Gastrocnemius medialis (tissue), 4 donors: ENCODE measurements around the gene C1orf198. TPM values are rescaled to one million over a fixed set of nuclear protein-coding genes. Genes with fewer than 3 reads are reported as not detected.
A peak's percentile ranks its signal among the peaks of the same experiment; 100 is the strongest.

ENCODE experiments used
- ATAC-seq, 2 donors: fragments of 150-250 bp; one replicate each; pipeline ENCODE4 v1.9.1; 2016
- DNase-seq, 2 donors: peaks; one replicate each; pipeline ENCODE4 v3.0.0-alpha.2; 2019
- H3K27ac ChIP-seq, 4 donors: fragments of 200-600 bp; sonication (generic); 1 replicate in 1 of 4; 2 replicates in 3 of 4; pipeline ENCODE4 v1.5.1; 2016 to 2018; ENCODE audit warnings: mild to moderate bottlenecking in 2 of 4, moderate library complexity in 1 of 4
- H3K27me3 ChIP-seq, 3 donors: fragments of 200-600 bp; sonication (generic) in 2 of 3; 1 replicate in 1 of 3; 2 replicates in 2 of 3; pipeline versions ENCODE4 v1.5.1 to v1.6.0; 2016 to 2019; ENCODE audit warnings: mild to moderate bottlenecking in 1 of 3, moderate library complexity in 1 of 3
- H3K36me3 ChIP-seq, 2 donors: fragments of 200-600 bp; sonication (generic) in 1 of 2; one replicate each; pipeline ENCODE4 v1.5.1; 2017 to 2018
- H3K4me1 ChIP-seq, 2 donors: fragments of 200-600 bp; sonication (generic) in 1 of 2; one replicate each; pipeline ENCODE4 v1.5.1; 2016 to 2017; ENCODE audit warnings: mild to moderate bottlenecking in 2 of 2
- H3K4me3 ChIP-seq, 4 donors: fragments of 200-600 bp; sonication (generic) in 3 of 4; 1 replicate in 1 of 4; 2 replicates in 3 of 4; pipeline ENCODE4 v1.5.1; 2016 to 2019; ENCODE audit warnings: mild to moderate bottlenecking in 2 of 4
- H3K9me3 ChIP-seq, 3 donors: fragments of 200-600 bp; sonication (generic) in 2 of 3; 1 replicate in 1 of 3; 2 replicates in 2 of 3; pipeline ENCODE4 v1.5.1; 2016 to 2019
- CTCF ChIP-seq, 5 experiments: fragments of 450-650 bp in 3 of 5; fragments of 200-600 bp in 2 of 5; sonication (generic) in 2 of 5; IDR thresholded peaks in 4 of 5; conservative IDR thresholded peaks in 1 of 5; 1 replicate in 4 of 5; 2 replicates in 1 of 5; pipeline ENCODE4 v1.5.1; 2016 to 2019; ENCODE audit warnings: antibody characterized with exemption in 5 of 5, mild to moderate bottlenecking in 3 of 5, moderate library complexity in 3 of 5
- POLR2A ChIP-seq, 2 donors: fragments of 450-650 bp; IDR thresholded peaks; one replicate each; pipeline ENCODE4 v1.6.1; 2017; ENCODE audit warnings: antibody characterized with exemption in 2 of 2, mild to moderate bottlenecking in 2 of 2, moderate library complexity in 2 of 2
- in situ Hi-C, 4 donors: fragments of 200-750 bp; cut with MboI; loops; one replicate each; pipeline versions ENCODE4 v1.15.0 to v1.8.0; 2017; ENCODE audit warnings: low sequenced_read_pairs in 4 of 4
- intact Hi-C: fragments of 100-400 bp; cut with DNase I; formaldehyde crosslinking; loops from one replicate; pipeline ENCODE4 v1.15.1; 2023; ENCODE audit warnings: low total_unique reads
- total RNA-seq, 4 donors: library from RNA; depleted of rRNA; stranded (reverse); fragments of >200 nt; gene quantifications; one replicate each; pipeline versions ENCODE4 v1.1.0 to v1.2.3, GENCODE V29; 2016

Gene C1orf198
- total RNA-seq, 4 donors from 2014 or later, result 281 to 590 (median 339) TPM

- TF ChIP-seq POLR2A (IDR thresholded peaks at IDR 0.05), result no peak
- no peak for TF ChIP-seq CTCF (IDR thresholded peaks at IDR 0.05 in 4 of 5, conservative IDR thresholded peaks at IDR 0.05 in 1 of 5)
- Histone ChIP-seq H3K4me1 (peaks cover 84 to 88% of the 10 kb centered on the region in 2 donors), H3K4me3 (no peak overlapping the region), H3K27ac (peak overlapping the region in 3 of 4 donors; percentile 16 to 20 (median 19)), H3K27me3 (no peaks in the 10 kb centered on the region), H3K9me3 (no peaks in the 10 kb centered on the region), H3K36me3 (no peaks in the 10 kb centered on the region)
- ATAC-seq (no peak), DNase-seq (no peak)
- intact Hi-C loops (no loop called here), in situ Hi-C loops (no loop called here)
These were observed 9.2 kb downstream of the C1orf198 start for GRCh38 chr1:230858918-230859729.

GRCh38 chr1:230858236-230858820 is 10.0 kb downstream of the C1orf198 start:
- intact Hi-C loops (no loop called here), in situ Hi-C loops (no loop called here)
- H3K36me3 ChIP-seq, result no peaks in the 10 kb centered on the region
- no peak overlapping the region for H3K4me3 ChIP-seq
- H3K9me3 ChIP-seq, result no peaks in the 10 kb centered on the region
- ATAC-seq (no peak), DNase-seq (no peak)
- H3K27me3 ChIP-seq, result no peaks in the 10 kb centered on the region
- H3K27ac ChIP-seq, result peak overlapping the region in 3 of 4 donors; percentile 14 to 35 (median 16)
- no peak for TF ChIP-seq CTCF (IDR thresholded peaks at IDR 0.05 in 4 of 5, conservative IDR thresholded peaks at IDR 0.05 in 1 of 5)
- no peak for TF ChIP-seq POLR2A (IDR thresholded peaks at IDR 0.05)
- H3K4me1 ChIP-seq, result peaks cover 84 to 86% of the 10 kb centered on the region in 2 donors

GRCh38 chr1:230857822-230858221 is 10.5 kb downstream of the C1orf198 start:
- Histone ChIP-seq H3K36me3 (peaks cover 0 to 5% of the 10 kb centered on the region in 2 donors), H3K4me3 (no peak overlapping the region), H3K4me1 (peaks cover 84 to 86% of the 10 kb centered on the region in 2 donors), H3K9me3 (no peaks in the 10 kb centered on the region), H3K27me3 (no peaks in the 10 kb centered on the region), H3K27ac (peak overlapping the region in 3 of 4 donors; percentile 16 to 35 (median 28))
- TF ChIP-seq CTCF (IDR thresholded peaks at IDR 0.05 in 4 of 5, conservative IDR thresholded peaks at IDR 0.05 in 1 of 5) (no peak), POLR2A (IDR thresholded peaks at IDR 0.05) (no peak)
- ATAC-seq (no peak), DNase-seq (no peak)
- in situ Hi-C loops, result no loop called here
- intact Hi-C loops, result no loop called here

GRCh38 chr1:230857077-230857476 is 11.2 kb downstream of the C1orf198 start:
- H3K36me3 ChIP-seq, result peaks cover 0 to 8% of the 10 kb centered on the region in 2 donors
- H3K9me3 ChIP-seq, result no peaks in the 10 kb centered on the region
- no peaks in the 10 kb centered on the region for H3K27me3 ChIP-seq
- intact Hi-C loops, result no loop called here
- no peak overlapping the region for H3K4me3 ChIP-seq
- peak overlapping the region in 2 of 4 donors; percentile 28 to 89 for H3K27ac ChIP-seq
- in situ Hi-C loops, result no loop called here
- no peak for ATAC-seq
- no peak for TF ChIP-seq CTCF (IDR thresholded peaks at IDR 0.05 in 4 of 5, conservative IDR thresholded peaks at IDR 0.05 in 1 of 5)
- peaks cover 77 to 86% of the 10 kb centered on the region in 2 donors for H3K4me1 ChIP-seq
- DNase-seq, result no peak
